Activated CD4-positive, alpha-beta memory T cell treated with anti-CD3 and anti-CD28 coated beads for 36 hours (primary cell): ENCODE data around the gene INTS11. TPM values are rescaled to one million over a fixed set of nuclear protein-coding genes. Genes with fewer than 3 reads are reported as not detected.
A peak's percentile ranks its signal among the peaks of the same experiment; 100 is the strongest.

Experiments
- CTCF ChIA-PET: fragments of 350-600 bp; sonication (Branson Sonifier 250); formaldehyde crosslinking; loops from one replicate; lab custom pipeline; 2021; ENCODE audit warnings: antibody characterized with exemption, inconsistent platforms; lab: Charles Lee
- POLR2A ChIA-PET: fragments of 350-600 bp; sonication (Branson Sonifier 250); formaldehyde crosslinking; loops from one replicate; lab custom pipeline; 2021; ENCODE audit warnings: antibody characterized with exemption; lab: Charles Lee
- DNase-seq: peaks from one replicate; pipeline ENCODE4 v3.0.0-alpha.2; 2020
- H3K27ac Mint-ChIP-seq: one replicate; pipeline ENCODE4 v1.8.0; 2021; ENCODE audit warnings: mixed read lengths
- H3K27me3 Mint-ChIP-seq: one replicate; pipeline ENCODE4 v1.8.0; 2021; ENCODE audit warnings: mixed read lengths
- H3K36me3 Mint-ChIP-seq: one replicate; pipeline ENCODE4 v1.8.0; 2021; ENCODE audit warnings: mixed read lengths
- H3K4me1 Mint-ChIP-seq: one replicate; pipeline ENCODE4 v1.8.0; 2021; ENCODE audit warnings: low read depth, mixed read lengths
- H3K4me3 Mint-ChIP-seq: one replicate; pipeline ENCODE4 v1.8.0; 2021; ENCODE audit warnings: mild to moderate bottlenecking, mixed read lengths
- H3K9me3 Mint-ChIP-seq: one replicate; pipeline ENCODE4 v1.8.0; 2021; ENCODE audit warnings: mixed read lengths
- intact Hi-C: fragments of 100-400 bp; cut with micrococcal nuclease; formaldehyde crosslinking; loops from one replicate; pipeline ENCODE4 v1.15.1; 2023
- total RNA-seq, 2 experiments: library from RNA; stranded (reverse); gene quantifications; one replicate each; pipeline ENCODE4 v1.2.3, GENCODE V29; 2021

The INTS11 gene
- total RNA-seq, 2 experiments from 2014 or later = 107 to 120 TPM

- no peak overlapping the region for H3K27ac Mint-ChIP-seq
- peaks cover 11% of the 10 kb centered on the region for H3K36me3 Mint-ChIP-seq
- no peaks in the 10 kb centered on the region for H3K9me3 Mint-ChIP-seq
- intact Hi-C loops = no loop called here
- POLR2A ChIA-PET = interaction anchor here (0.9 kb wide), 1 partner anchor 19 kb away, joined by 3 read pairs; the partner anchor contains the start of gene TAS1R3
- no peak overlapping the region for H3K4me3 Mint-ChIP-seq
- peaks cover 17% of the 10 kb centered on the region for H3K4me1 Mint-ChIP-seq
- CTCF ChIA-PET = no interaction called here
- no peak for DNase-seq
- no peaks in the 10 kb centered on the region for H3K27me3 Mint-ChIP-seq
Measured at GRCh38 chr1:1311107-1312104, 13.1 kb downstream of the INTS11 start.

DNA sequence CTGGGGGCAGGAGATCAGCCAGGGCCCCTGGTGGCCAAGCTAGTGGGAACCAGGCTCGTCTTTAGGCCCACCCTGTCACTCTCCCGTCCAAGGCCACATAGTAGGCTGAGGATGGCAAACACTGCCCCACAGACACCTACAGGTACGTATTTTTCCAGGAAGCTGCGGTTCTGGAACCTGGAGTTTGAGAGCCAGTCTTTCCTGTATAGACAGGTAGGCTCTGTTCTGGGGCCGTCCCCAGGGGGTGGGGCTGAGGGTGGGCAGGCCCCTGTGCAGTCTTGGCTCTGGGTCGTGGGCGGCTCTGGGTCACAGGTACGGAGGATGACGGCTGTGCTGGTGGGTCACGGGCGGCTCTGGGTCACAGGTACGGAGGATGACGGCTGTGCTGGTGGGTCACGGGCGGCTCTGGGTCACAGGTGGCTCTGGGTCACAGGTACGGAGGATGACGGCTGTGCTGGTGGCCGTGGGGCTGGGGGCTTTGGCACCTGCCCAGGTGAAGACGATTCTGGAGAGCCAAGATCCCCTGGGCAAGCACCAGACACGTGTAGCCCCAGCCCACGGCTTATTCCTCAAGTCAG, 13.9 kb downstream of the INTS11 start:
- Mint-ChIP-seq H3K36me3 (peaks cover 11% of the 10 kb centered on the region), H3K4me3 (peak overlapping the region; percentile 16), H3K27ac (no peak overlapping the region), H3K27me3 (no peaks in the 10 kb centered on the region), H3K4me1 (peaks cover 25% of the 10 kb centered on the region), H3K9me3 (no peaks in the 10 kb centered on the region)
- ChIA-PET CTCF (interaction anchor here (0.9 kb wide), 1 partner anchor 65 kb away, joined by 4 read pairs; the partner anchor contains the start of gene AURKAIP1), POLR2A (no interaction called here)
- DNase-seq = no peak
- intact Hi-C loops = no loop called here

- CTCF ChIA-PET = interaction anchor here (0.9 to 1.3 kb wide), 3 partner anchors 65 to 326 kb away, joined by 4 read pairs; partner anchors contain the start of gene AURKAIP1
Measured at GRCh38 chr1:1310109-1310385, 14.4 kb downstream of the INTS11 start.

DNA sequence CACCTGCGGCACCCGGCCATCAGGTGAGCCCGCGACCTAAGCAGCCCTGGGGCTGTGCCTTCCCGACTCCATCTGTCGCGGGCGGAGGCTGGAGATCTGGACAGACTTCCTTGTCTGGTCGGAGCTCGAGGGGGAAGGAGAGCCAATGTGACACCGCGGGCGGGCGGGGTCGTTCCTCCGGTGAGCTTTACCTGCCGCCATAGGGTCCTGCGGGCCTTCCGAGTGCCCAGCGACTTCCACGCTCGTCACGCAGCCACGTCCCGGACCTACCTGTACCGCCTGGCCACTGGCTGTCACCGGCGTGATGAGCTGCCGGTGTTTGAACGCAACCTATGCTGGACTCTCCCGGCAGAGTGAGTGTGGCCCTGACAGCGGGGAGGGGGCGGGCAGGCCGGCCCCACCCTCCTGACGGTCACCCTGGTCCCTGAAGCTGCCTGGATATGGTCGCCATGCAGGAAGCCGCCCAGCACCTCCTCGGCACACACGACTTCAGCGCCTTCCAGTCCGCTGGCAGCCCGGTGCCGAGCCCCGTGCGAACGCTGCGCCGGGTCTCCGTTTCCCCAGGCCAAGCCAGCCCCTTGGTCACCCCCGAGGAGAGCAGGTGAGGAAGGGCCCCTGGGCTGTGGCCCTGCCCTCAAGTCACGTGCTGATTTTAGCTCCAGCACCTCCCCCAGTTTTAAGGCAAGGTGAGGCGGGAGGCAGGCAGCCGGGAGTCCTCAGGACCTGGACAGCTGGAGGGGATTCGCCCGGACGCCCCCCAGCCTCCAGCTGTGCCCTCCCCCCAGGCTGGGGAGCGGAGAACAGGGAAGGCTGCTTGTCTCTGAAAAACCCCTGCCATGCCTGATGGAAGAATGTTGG, 15.0 kb downstream of the INTS11 start:
- ChIA-PET CTCF (interaction anchor here (0.9 to 1.3 kb wide), 3 partner anchors 66 to 325 kb away, joined by 4 read pairs; partner anchors contain the start of gene AURKAIP1), POLR2A (interaction anchor here (0.6 kb wide), 1 partner anchor 81 kb away, joined by 3 read pairs; no protein-coding TSS in a partner anchor)
- DNase-seq = peak; percentile 36
- peak overlapping the region; percentile 75 for H3K4me3 Mint-ChIP-seq
- H3K36me3 Mint-ChIP-seq = peaks cover 9% of the 10 kb centered on the region
- H3K27ac Mint-ChIP-seq = peak overlapping the region; percentile 5
- intact Hi-C loops = loop anchor here (5.0 kb wide), 4 partner anchors 37 to 192 kb away; partner anchors contain the start of genes AURKAIP1, C1orf159 and UBE2J2
- peaks cover 29% of the 10 kb centered on the region for H3K4me1 Mint-ChIP-seq
- H3K9me3 Mint-ChIP-seq = no peaks in the 10 kb centered on the region
- H3K27me3 Mint-ChIP-seq = no peaks in the 10 kb centered on the region

More at GRCh38 chr1:1310109-1310385, 14.4 kb downstream of the INTS11 start:
- Mint-ChIP-seq H3K9me3 (no peaks in the 10 kb centered on the region), H3K4me3 (peak overlapping the region; percentile 75), H3K27ac (no peak overlapping the region), H3K36me3 (peaks cover 11% of the 10 kb centered on the region), H3K4me1 (peaks cover 27% of the 10 kb centered on the region), H3K27me3 (no peaks in the 10 kb centered on the region)
- DNase-seq = no peak
- intact Hi-C loops = no loop called here
- POLR2A ChIA-PET = no interaction called here

DNA sequence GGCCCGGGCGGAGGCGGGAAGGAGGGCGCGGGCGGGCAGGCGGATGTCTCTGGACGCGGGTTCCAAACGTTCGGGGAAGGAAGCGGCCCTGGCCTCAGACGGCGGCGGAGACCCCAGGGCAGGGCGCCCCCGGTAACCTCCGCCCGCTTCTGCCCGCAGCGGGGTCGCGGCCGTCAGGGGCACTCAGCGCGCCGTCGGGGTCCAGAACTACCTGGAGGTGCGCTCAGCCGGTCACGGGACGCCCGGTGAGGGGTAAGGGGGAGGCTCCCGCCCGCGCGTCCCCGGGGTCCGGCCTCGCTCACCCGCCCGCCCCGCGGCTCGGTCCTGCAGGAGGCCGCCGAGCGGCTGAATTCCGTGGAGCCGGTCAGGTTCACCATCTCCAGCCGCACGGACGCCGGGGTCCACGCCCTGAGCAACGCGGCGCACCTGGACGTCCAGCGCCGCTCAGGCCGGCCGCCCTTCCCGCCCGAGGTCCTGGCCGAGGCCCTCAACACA, 15.7 kb downstream of the INTS11 start:
- ChIA-PET CTCF (interaction anchor here (1.1 to 1.3 kb wide), 2 partner anchors 186 to 324 kb away, joined by 4 read pairs; no protein-coding TSS in a partner anchor), POLR2A (interaction anchor here (0.6 kb wide), 1 partner anchor 80 kb away, joined by 3 read pairs; no protein-coding TSS in a partner anchor)
- Mint-ChIP-seq H3K4me1 (peaks cover 29% of the 10 kb centered on the region), H3K27me3 (no peaks in the 10 kb centered on the region), H3K27ac (peak overlapping the region; percentile 70), H3K9me3 (no peaks in the 10 kb centered on the region), H3K4me3 (peak overlapping the region; percentile 78), H3K36me3 (peaks cover 8% of the 10 kb centered on the region)
- DNase-seq = no peak
- intact Hi-C loops = loop anchor here (1.0 to 5.0 kb wide), 7 partner anchors 37 to 276 kb away; partner anchors contain the start of genes AURKAIP1, B3GALT6, C1orf159 and DVL1

DNA sequence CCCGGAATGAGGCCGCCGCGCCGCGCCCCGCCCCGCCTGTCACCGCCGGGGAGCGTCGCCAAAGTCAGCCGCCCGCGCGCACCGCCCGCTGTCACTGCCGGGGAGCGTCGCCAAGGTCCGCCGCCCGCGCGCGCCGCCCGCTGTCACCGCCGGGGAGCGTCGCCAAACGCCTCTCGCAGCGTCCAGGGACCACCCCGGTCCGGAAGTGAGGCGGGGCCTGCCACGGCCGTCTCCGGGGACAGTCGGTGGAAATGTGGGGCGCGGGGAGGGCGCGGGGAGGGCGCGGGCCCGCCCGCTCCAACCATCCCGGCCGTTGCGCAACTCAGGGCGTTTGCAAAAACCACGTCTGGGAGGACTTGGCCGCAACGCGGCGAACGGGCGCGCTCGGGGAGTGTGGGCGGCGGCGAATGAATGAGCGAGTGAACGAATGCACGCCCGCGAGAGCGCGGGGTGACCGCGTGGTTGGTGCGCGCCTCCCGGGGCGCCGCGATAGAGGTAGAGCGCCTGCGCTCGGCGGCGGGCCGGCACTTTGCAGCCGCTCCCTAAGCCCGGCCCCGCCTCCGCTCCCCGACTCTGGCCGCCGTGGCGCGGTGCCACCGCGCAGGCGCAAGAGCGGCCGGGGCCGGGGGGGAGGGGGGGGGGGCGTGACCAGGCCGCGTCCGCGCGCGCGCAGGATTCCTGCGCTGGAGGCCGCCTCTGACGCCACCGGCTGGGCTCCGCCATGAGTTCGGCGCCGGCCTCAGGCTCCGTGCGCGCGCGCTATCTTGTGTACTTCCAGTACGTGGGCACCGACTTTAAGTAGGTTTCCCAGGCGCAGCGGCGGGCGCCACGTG, 16.3 kb downstream of the INTS11 start, which contains the start of the genes ACAP3 and PUSL1:
TSS of gene ACAP3 (minus strand) at position 8 of the 833 bp plus-strand sequence. CDS start 115 bp downstream, outside the sequence.
TSS of gene PUSL1 (plus strand) at position 675 of the 833 bp plus-strand sequence. CDS start at position 722, 47 bp downstream.
- ChIA-PET CTCF (no interaction called here), POLR2A (no interaction called here)
- Mint-ChIP-seq H3K9me3 (no peaks in the 10 kb centered on the region), H3K4me3 (peak within 1 kb of the TSS; percentile 81), H3K27me3 (no peaks in the 10 kb centered on the region), H3K27ac (peak within 1 kb of the TSS; percentile 82), H3K36me3 (peaks cover 3% of the 10 kb centered on the region), H3K4me1 (peaks cover 29% of the 10 kb centered on the region)
- intact Hi-C loops = loop anchor here (1.0 to 5.0 kb wide), 7 partner anchors 36 to 275 kb away; partner anchors contain the start of genes AURKAIP1, B3GALT6, C1orf159 and DVL1
- peak; percentile 91 for DNase-seq

DNA sequence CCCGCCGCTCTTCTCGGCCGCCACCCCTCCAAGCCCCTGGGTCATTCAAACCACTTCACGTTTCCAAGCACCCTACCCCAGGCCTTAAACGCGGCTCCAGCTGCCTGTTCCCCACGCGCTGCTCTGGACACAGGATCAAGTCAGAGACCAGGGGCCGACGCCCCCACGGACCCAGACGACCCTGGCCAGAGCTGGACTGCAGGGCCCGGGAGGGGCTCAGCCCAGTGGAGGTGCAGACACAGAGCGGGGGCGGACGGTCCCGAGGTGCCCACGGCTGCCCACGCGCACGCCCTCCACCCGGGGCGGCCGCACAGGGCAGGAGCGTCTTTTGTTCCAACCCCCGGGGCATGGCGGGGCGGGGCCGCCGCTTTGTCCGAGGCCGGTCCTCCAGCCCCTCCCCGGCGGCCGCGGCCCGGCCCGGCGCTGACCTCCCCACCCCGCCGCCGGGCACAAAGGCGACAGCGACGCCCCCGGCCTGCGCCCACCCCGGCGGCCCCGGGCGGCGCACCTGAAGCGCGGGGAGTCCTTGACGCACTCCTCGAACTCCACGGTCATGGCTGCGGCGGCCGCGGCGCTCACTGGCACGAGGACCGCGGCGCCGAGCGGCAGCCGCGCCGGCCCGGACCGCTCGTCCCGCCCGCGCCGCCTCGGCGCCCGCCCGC, 17.1 kb downstream of the INTS11 start:
- Mint-ChIP-seq H3K27me3 (no peaks in the 10 kb centered on the region), H3K4me3 (peak overlapping the region; percentile 81), H3K4me1 (peaks cover 29% of the 10 kb centered on the region), H3K27ac (no peak overlapping the region), H3K9me3 (no peaks in the 10 kb centered on the region), H3K36me3 (peaks cover 3% of the 10 kb centered on the region)
- intact Hi-C loops = loop anchor here (5.0 kb wide), 4 partner anchors 35 to 190 kb away; partner anchors contain the start of genes AURKAIP1, C1orf159 and UBE2J2
- peak; percentile 29 for DNase-seq
- POLR2A ChIA-PET = no interaction called here
- CTCF ChIA-PET = interaction anchor here (0.9 kb wide), 2 partner anchors 86 to 185 kb away, joined by 3 to 4 read pairs; no protein-coding TSS in a partner anchor

GRCh38 chr1:1306661-1307260, 17.7 kb downstream of the INTS11 start:
- DNase-seq = no peak
- POLR2A ChIA-PET = no interaction called here
- Mint-ChIP-seq H3K9me3 (no peaks in the 10 kb centered on the region), H3K36me3 (peaks cover 3% of the 10 kb centered on the region), H3K4me3 (peak overlapping the region; percentile 81), H3K27me3 (no peaks in the 10 kb centered on the region), H3K27ac (peak overlapping the region; percentile 64), H3K4me1 (peaks cover 29% of the 10 kb centered on the region)
- intact Hi-C loops = loop anchor here (5.0 kb wide), 4 partner anchors 34 to 189 kb away; partner anchors contain the start of genes AURKAIP1, C1orf159 and UBE2J2
- CTCF ChIA-PET = interaction anchor here (0.9 kb wide), 2 partner anchors 87 to 184 kb away, joined by 3 to 4 read pairs; no protein-coding TSS in a partner anchor

DNA sequence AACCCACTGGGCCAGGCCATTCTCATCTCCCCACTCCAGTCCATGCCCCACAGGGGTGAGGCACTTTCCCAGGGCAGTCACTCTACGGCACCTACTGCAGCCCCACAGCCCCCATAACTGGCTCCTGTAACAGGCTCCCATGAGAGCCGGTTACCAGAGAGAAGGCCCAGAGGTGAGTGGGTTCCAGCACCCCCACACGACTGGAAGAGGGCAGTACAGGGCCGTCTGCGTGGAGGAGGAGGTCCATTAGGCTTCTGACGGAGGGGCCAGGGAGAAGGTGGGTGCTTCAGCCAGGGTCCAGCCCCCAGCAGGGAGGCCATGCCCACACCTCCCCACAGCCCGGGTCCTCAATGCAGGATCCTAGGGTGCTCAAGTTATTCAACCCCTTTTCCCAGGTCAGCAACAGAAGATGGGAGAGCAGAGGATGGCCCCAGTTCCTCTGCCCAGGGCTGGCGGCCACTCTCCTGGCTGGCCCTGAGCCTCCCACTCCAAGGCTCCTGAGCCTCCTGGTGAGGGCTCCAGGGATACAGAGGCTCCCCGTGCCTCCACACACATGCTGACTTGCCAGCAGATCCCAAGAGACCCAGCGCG, 18.3 kb downstream of the INTS11 start:
- Mint-ChIP-seq H3K36me3 (peaks cover 3% of the 10 kb centered on the region), H3K4me3 (peak overlapping the region; percentile 81), H3K4me1 (peaks cover 29% of the 10 kb centered on the region), H3K9me3 (no peaks in the 10 kb centered on the region), H3K27me3 (no peaks in the 10 kb centered on the region), H3K27ac (peak overlapping the region; percentile 64)
- intact Hi-C loops = loop anchor here (5.0 kb wide), 4 partner anchors 34 to 189 kb away; partner anchors contain the start of genes AURKAIP1, C1orf159 and UBE2J2
- CTCF ChIA-PET = interaction anchor here (0.9 to 1.1 kb wide), 3 partner anchors 16 to 184 kb away, joined by 3 to 4 read pairs (median 3); no protein-coding TSS in a partner anchor
- DNase-seq = peak; percentile 34
- POLR2A ChIA-PET = no interaction called here
